Measurements from ENCODE around the gene UVSSA. TPM values are rescaled to one million over a fixed set of nuclear protein-coding genes. Genes with fewer than 3 reads are reported as not detected.
A peak's percentile ranks its signal among the peaks of the same experiment; 100 is the strongest.

Gene UVSSA
- total and polyA plus RNA-seq, 9 of the 15 experiments (the other 6 are each of a cell fraction or from before 2014, with no cell fraction given) = 0.21 to 14.6 (median 3.3) TPM

DNA sequence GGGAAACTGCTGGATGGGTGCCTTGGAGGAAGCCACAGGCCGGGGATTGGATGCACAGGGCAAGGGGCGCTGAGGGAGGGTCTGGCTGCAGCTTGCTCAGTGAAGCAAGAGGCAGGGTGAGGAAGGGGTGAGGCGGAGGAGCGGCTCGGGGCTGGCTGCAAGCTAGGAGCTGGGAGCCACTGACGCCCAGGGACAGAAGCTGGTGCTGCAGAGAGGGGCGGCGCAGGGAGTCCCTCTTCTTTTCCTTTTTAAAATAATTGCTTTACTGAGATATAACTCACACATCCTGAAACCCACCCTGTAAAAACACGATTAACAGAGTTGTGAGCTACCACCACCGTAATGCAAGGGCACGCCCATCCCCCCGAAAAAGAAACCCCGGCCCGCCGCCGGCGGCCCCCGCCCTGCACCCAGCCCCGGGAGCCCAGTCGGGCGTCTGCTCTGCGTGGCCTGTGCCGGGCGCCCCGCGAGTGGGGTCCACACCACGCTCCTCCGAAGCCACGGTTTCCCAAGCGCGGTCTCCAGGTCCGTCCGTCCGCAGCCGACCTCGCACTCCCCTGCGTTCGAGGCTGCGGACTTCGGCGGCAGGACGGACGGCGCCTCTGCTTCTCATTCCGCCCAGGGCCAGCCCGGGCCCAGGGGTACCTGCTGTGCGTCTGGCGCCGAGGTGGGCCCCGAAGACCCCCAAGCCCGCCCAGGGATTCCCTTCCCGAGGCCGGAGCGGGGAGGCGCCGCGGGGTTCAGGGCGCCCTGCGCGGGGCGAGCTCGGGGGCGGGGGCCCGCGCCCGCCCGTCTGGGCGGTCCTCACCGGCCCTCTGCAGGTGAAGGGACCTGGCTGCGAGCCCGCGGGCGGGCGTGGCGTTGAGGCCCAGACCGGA lies 866 bp upstream of the UVSSA start (continued):
- TF ChIP-seq, protein P1, sequence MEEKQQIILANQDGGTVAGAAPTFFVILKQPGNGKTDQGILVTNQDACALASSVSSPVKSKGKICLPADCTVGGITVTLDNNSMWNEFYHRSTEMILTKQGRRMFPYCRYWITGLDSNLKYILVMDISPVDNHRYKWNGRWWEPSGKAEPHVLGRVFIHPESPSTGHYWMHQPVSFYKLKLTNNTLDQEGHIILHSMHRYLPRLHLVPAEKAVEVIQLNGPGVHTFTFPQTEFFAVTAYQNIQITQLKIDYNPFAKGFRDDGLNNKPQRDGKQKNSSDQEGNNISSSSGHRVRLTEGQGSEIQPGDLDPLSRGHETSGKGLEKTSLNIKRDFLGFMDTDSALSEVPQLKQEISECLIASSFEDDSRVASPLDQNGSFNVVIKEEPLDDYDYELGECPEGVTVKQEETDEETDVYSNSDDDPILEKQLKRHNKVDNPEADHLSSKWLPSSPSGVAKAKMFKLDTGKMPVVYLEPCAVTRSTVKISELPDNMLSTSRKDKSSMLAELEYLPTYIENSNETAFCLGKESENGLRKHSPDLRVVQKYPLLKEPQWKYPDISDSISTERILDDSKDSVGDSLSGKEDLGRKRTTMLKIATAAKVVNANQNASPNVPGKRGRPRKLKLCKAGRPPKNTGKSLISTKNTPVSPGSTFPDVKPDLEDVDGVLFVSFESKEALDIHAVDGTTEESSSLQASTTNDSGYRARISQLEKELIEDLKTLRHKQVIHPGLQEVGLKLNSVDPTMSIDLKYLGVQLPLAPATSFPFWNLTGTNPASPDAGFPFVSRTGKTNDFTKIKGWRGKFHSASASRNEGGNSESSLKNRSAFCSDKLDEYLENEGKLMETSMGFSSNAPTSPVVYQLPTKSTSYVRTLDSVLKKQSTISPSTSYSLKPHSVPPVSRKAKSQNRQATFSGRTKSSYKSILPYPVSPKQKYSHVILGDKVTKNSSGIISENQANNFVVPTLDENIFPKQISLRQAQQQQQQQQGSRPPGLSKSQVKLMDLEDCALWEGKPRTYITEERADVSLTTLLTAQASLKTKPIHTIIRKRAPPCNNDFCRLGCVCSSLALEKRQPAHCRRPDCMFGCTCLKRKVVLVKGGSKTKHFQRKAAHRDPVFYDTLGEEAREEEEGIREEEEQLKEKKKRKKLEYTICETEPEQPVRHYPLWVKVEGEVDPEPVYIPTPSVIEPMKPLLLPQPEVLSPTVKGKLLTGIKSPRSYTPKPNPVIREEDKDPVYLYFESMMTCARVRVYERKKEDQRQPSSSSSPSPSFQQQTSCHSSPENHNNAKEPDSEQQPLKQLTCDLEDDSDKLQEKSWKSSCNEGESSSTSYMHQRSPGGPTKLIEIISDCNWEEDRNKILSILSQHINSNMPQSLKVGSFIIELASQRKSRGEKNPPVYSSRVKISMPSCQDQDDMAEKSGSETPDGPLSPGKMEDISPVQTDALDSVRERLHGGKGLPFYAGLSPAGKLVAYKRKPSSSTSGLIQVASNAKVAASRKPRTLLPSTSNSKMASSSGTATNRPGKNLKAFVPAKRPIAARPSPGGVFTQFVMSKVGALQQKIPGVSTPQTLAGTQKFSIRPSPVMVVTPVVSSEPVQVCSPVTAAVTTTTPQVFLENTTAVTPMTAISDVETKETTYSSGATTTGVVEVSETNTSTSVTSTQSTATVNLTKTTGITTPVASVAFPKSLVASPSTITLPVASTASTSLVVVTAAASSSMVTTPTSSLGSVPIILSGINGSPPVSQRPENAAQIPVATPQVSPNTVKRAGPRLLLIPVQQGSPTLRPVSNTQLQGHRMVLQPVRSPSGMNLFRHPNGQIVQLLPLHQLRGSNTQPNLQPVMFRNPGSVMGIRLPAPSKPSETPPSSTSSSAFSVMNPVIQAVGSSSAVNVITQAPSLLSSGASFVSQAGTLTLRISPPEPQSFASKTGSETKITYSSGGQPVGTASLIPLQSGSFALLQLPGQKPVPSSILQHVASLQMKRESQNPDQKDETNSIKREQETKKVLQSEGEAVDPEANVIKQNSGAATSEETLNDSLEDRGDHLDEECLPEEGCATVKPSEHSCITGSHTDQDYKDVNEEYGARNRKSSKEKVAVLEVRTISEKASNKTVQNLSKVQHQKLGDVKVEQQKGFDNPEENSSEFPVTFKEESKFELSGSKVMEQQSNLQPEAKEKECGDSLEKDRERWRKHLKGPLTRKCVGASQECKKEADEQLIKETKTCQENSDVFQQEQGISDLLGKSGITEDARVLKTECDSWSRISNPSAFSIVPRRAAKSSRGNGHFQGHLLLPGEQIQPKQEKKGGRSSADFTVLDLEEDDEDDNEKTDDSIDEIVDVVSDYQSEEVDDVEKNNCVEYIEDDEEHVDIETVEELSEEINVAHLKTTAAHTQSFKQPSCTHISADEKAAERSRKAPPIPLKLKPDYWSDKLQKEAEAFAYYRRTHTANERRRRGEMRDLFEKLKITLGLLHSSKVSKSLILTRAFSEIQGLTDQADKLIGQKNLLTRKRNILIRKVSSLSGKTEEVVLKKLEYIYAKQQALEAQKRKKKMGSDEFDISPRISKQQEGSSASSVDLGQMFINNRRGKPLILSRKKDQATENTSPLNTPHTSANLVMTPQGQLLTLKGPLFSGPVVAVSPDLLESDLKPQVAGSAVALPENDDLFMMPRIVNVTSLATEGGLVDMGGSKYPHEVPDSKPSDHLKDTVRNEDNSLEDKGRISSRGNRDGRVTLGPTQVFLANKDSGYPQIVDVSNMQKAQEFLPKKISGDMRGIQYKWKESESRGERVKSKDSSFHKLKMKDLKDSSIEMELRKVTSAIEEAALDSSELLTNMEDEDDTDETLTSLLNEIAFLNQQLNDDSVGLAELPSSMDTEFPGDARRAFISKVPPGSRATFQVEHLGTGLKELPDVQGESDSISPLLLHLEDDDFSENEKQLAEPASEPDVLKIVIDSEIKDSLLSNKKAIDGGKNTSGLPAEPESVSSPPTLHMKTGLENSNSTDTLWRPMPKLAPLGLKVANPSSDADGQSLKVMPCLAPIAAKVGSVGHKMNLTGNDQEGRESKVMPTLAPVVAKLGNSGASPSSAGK (IDR thresholded peaks at IDR 0.05) = peak; percentile 56; the same call in 1 of the 2 replicates
- TF ChIP-seq, protein P2, sequence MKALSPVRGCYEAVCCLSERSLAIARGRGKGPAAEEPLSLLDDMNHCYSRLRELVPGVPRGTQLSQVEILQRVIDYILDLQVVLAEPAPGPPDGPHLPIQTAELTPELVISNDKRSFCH (CRISPR knock-in tag; IDR thresholded peaks at IDR 0.05) = no peak
- TF ChIP-seq, protein P2 (tag; IDR thresholded peaks at IDR 0.05) = 0 out of 2 replicates have a peak, but pooled peaks have one; percentile 19
- TF ChIP-seq JUND (IDR thresholded peaks at IDR 0.05; ENCODE audit: borderline replicate concordance, low read depth, low read length) (no peak), JUND (tag; IDR thresholded peaks at IDR 0.05; ENCODE audit: borderline replicate concordance, low read depth, low read length) (no peak), ZBTB9 (CRISPR knock-in tag; IDR thresholded peaks at IDR 0.05) (no peak), POLR2A (conservative IDR thresholded peaks at IDR 0.05) (peak; percentile 14; the same call in 1 of the 2 replicates), ZNF12 (CRISPR knock-in tag; IDR thresholded peaks at IDR 0.05) (peak; percentile 74; the same call in 1 of the 2 replicates), ZNF511 (CRISPR knock-in tag; IDR thresholded peaks at IDR 0.05) (0 out of 2 replicates have a peak, but pooled peaks have one; percentile 55)
- TF ChIP-seq, protein P3, sequence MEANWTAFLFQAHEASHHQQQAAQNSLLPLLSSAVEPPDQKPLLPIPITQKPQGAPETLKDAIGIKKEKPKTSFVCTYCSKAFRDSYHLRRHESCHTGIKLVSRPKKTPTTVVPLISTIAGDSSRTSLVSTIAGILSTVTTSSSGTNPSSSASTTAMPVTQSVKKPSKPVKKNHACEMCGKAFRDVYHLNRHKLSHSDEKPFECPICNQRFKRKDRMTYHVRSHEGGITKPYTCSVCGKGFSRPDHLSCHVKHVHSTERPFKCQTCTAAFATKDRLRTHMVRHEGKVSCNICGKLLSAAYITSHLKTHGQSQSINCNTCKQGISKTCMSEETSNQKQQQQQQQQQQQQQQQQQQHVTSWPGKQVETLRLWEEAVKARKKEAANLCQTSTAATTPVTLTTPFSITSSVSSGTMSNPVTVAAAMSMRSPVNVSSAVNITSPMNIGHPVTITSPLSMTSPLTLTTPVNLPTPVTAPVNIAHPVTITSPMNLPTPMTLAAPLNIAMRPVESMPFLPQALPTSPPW (CRISPR knock-in tag; IDR thresholded peaks at IDR 0.05) = no peak

All from K562 (cell line).